Omental fat pad (tissue), 4 donors: Measurements from ENCODE around the gene STAT2. TPM values are rescaled to one million over a fixed set of nuclear protein-coding genes. Genes with fewer than 3 reads are reported as not detected.

Source experiments
- ATAC-seq: fragments of 150-250 bp; one replicate; pipeline ENCODE4 v1.9.1; 2016; ENCODE audit warnings: mild to moderate bottlenecking, moderate library complexity; ENCODE audit not compliant: low FRiP score
- DNase-seq: peaks from one replicate; pipeline ENCODE4 v3.0.0-alpha.2; 2019; ENCODE audit warnings: low spot score
- total RNA-seq, 4 donors: library from RNA; depleted of rRNA; stranded (reverse); fragments of >200 nt; gene quantifications; one replicate each; pipeline ENCODE4 v1.1.0, GENCODE V29; 2016
- TF ChIP-seq, protein P1 (sequence below), 3 donors: fragments of 450-650 bp; IDR thresholded peaks; one replicate each; pipeline ENCODE4 v1.5.1; 2016 to 2017; ENCODE audit warnings: antibody characterized with exemption in 3 of 3, mild to moderate bottlenecking in 3 of 3, moderate library complexity in 2 of 3

STAT2 gene
- total RNA-seq, 4 donors from 2014 or later: 137 to 256 (median 177) TPM

DNA sequence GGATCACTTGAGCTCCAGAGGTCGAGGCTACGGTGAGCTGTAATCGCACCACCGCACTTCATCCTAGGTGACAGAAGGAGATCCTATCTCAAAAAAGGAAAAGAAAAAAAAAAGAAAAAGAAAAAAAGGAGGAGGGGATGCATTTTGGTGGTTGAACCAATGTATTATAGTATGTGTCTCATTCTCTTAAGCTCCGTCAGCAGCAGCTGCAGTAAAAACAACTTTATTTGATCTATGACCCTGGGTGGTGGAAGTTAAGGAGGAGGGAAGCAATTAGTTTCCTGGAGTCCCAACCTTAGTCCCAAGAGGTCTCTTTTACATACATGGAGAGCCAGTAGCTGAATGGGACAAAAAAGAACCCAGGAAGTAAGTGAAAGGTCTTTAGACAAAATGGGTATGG, 29.5 kb upstream of the STAT2 start:
- TF ChIP-seq, protein P1, sequence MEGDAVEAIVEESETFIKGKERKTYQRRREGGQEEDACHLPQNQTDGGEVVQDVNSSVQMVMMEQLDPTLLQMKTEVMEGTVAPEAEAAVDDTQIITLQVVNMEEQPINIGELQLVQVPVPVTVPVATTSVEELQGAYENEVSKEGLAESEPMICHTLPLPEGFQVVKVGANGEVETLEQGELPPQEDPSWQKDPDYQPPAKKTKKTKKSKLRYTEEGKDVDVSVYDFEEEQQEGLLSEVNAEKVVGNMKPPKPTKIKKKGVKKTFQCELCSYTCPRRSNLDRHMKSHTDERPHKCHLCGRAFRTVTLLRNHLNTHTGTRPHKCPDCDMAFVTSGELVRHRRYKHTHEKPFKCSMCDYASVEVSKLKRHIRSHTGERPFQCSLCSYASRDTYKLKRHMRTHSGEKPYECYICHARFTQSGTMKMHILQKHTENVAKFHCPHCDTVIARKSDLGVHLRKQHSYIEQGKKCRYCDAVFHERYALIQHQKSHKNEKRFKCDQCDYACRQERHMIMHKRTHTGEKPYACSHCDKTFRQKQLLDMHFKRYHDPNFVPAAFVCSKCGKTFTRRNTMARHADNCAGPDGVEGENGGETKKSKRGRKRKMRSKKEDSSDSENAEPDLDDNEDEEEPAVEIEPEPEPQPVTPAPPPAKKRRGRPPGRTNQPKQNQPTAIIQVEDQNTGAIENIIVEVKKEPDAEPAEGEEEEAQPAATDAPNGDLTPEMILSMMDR (IDR thresholded peaks at IDR 0.05): no peak
- no peak for DNase-seq
- ATAC-seq: no peak

DNA sequence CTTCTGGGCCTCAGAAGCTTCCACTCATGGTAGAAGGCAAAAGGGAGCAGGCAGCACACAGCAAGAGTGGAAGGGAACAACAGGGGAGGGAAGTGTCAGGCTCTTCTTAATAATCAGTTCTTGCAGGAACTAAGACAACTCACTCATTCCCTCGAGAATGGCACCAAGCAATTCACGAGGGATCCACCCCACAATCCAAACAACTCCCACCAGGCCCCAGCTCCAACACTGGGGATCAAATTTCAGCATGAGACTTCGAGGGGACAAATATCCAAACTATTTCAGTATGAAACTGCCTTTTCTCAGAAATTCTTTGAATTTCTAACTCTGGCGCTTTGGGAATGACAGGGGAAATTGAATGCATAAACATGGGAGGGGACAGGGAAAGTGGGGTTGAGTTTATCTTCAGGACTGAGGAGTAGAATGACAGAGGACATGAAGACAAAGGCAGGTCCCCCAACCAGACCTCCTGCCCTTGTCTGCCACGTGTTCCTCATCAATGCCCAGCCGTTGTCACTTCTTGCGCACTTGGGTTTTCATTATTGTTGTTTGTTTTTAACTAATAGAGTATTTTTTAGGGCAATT, 27.3 kb upstream of the STAT2 start:
- DNase-seq: no peak
- TF ChIP-seq, protein P1 (IDR thresholded peaks at IDR 0.05): no peak
- no peak for ATAC-seq

DNA sequence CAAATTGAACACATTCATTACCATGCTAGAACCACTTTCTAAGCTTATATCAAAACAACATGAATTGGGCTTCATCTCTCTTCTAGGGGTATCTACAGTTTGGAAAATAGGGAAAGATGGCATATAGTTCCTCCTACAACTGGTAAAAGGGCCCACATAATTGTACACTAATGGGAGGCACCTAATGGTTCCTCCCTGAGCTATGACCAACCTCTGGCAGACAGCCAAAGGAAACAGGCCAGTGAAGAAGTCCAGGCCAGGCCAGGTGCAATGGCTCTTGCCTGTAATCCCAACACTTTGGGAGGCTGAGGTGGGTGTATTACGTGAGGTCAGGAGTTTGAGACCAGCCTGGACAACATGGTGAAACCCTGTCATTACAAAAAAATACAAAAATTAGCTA, 26.0 kb upstream of the STAT2 start:
- TF ChIP-seq, protein P1 (IDR thresholded peaks at IDR 0.05): no peak
- DNase-seq (no peak), ATAC-seq (no peak)

DNA sequence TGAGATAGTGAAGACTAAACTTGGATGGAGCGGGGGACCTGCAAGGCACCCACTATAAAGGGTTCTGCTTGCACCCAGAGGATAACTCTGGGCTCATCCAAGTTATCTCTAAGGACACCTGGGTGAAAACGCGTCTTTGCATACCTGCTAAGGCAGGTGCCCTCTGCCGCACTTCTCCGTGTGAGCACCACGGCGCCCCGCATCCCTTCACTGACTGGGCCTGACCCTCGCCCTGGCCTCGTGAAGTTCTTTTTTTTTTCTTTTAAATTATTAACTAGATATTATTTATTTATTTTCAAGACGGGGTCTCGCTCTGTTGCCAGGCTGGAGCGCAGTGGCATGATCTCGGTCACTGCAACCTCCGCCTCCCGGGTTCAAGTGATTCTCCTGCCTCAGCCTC, 22.7 kb upstream of the STAT2 start:
- no peak for DNase-seq
- TF ChIP-seq, protein P1 (IDR thresholded peaks at IDR 0.05): no peak
- ATAC-seq: no peak

DNA sequence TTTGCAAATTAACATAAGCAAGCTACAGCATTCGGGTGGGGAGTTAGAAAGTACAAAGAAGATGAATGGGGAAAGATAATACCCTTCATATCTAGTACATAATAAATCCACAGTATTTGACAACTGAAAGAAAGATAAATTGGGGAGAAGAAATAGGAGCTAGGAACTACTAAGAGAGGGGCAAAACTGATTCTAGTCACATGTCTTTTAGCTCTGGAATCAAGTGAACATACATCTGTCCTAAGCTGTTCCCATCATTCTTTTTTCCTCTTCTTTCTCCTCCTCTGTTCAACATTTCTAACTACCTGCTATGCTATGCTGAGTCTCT, 18.0 kb upstream of the STAT2 start:
- TF ChIP-seq, protein P1 (IDR thresholded peaks at IDR 0.05): no peak
- DNase-seq (no peak), ATAC-seq (no peak)

DNA sequence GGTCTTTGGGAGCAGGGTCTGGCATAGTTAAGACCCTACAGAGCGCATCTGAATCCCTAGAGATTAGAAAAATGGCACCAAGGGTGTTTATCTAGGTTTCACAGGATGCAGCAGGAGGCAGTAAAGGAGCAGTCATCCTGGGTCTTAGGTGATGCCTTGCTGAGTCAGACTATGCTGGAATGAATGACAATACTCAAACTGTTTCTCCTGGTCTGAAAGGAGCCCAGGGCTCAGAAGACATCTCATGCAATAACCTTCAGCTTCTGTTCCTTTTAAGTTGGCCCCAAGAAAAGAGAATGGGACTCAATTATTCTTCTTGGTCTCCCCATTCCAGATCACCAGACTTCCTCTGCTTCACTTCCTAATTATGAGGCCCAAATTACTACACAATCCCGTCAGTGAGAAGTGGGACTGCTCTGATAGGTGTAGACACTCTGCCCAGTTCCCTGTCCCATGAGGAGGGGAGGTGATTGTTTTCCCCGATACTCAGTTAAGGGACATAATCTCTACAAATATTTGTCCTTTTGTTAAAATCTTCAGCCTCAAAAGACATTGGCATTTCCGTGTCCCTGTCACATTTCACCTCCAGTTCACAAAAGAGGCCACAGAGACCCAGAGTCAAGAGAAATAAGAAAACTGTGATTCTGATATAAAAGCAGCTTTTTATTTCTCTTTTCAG, 17.5 kb upstream of the STAT2 start:
- no peak for DNase-seq
- TF ChIP-seq, protein P1 (IDR thresholded peaks at IDR 0.05): no peak

More for the DNA sequence above, 17.5 kb upstream of the STAT2 start:
- no peak for ATAC-seq
